AG20443 (cell line): ENCODE data around the gene CTNNA3.

ENCODE experiments used
- DNase-seq: peaks from one replicate; pipeline ENCODE4 v3.0.0; 2012; ENCODE audit warnings: low spot score, mixed read lengths

Gene CTNNA3

DNA sequence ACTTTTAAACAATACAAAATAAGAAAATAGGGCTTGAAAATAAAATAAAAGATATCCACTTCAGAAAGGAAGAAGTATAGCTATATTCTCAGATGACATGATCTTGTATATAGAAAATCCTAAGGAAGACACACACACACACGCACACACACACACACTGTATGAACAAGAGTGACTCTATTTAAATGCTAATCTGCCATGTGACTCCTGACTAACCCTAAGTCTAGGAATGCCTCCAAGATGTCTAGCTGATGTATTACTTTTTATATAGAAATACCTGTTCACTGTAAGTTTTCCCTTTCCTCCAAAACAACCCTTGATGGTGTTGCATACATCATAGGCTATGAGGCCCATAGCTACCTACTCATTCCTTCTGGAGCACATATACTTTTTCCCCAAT is 943.3 kb downstream of the CTNNA3 start:
- no peak for DNase-seq

DNA sequence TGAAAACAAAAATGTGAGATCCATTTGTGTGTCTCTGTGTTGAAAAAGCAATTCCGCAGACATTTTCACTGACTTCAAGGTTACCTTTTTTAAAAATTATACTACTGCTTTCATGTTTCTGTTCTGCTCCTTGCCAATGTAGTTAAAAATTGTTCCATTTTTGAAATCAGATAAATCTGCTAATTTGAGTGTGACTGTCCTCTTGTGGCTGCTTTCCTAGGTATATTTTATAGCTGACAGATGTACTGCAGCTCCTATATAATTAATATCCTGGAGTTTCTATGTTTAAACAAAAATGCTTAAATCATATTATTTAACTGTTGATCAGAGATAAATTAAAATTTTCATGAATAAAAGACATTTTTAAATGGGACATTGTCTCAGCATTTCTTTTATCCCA is 947.8 kb downstream of the CTNNA3 start:
- no peak for DNase-seq

DNA sequence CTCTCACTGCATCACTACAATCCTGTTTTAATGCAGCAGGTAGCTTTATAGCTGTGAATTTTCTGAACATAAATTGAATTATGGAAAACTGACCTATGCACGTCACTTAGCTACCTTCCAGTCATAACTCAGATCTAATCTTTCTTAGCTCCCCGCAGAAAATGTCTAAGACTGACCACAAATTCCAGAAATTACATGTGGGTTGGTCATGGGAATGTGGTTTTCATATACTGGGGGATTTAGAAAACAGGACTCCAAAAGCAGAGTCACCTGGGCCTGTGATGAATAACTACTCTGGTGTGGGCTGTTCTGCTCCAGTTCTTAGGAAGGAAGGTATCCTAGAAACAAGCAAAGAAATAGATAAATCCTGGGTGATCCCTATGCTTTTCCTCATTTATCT is 948.5 kb downstream of the CTNNA3 start:
- DNase-seq, result peak; percentile 7

DNA sequence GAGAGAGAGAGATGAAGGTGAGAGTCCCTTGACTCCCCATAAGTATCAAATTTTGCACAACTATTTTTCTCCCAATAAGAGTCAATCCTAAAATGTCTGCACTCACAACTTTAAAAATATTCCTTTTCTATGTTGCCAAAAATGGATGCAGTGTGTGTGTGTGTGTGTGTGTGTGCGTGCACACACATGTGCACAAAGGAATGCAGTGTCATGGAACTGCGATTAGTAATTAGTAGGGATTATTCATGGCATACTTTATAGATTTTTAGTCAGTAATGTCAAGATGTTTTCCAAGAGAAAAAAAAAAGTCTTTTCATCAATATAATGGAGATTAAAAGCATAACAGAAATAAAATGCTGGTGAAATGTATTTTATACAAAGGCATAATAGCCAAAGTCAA is 949.3 kb downstream of the CTNNA3 start:
- DNase-seq, result no peak

DNA sequence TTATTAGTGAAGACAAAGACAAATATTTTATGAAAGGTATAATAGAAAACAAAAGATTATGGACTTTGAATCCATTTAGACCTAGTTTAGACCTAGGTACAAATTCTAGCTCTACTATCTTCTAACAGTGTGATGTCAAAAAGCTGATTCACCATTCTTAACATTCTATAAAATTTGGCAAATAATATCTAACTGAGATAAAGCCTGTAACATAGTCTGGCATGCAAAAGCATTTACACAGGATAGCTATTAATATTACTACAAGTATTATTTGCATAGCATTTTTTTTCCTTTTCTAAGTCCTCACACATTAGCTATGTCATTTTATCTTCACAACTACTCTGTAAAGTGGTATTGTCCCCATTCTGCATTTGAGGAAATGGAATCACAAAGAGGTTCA is 949.7 kb downstream of the CTNNA3 start:
- DNase-seq, result no peak

DNA sequence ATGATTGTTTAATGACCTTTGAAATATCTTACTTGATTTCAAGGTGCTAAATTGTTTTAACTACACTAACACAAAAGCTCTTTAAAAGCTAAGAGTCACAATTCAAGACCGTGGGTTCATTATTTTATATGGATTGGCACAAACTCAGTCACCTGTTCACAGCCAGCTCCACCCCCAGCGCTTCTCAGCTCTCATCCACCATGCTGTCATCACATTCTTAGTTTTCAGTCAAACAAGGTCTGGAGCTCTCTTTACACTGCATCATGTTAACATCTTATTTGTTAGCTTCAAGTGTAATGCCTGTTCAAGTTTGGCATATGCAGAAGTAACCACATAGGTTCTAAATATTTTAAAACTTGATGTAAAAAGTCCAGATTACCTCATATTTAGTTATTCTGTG is 951.1 kb downstream of the CTNNA3 start:
- DNase-seq, result no peak

DNA sequence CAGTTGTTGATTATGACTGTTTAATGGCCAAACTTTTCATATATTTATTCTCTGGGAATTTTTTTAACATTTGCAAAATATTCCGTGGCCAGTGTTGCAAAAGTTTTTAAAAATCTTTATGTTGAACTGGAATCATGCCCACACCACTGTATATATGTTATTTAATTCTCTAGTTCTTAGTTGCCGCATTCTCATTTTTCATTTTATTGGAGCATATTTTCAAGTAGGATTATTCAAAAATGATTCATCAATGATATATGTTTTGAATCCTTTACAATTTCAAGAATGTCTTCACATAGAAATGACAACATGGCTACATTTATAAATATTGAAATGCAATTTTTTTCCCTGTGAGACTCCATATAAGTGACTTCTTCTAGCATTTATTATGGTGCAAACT is 958.8 kb downstream of the CTNNA3 start:
- no peak for DNase-seq

DNA sequence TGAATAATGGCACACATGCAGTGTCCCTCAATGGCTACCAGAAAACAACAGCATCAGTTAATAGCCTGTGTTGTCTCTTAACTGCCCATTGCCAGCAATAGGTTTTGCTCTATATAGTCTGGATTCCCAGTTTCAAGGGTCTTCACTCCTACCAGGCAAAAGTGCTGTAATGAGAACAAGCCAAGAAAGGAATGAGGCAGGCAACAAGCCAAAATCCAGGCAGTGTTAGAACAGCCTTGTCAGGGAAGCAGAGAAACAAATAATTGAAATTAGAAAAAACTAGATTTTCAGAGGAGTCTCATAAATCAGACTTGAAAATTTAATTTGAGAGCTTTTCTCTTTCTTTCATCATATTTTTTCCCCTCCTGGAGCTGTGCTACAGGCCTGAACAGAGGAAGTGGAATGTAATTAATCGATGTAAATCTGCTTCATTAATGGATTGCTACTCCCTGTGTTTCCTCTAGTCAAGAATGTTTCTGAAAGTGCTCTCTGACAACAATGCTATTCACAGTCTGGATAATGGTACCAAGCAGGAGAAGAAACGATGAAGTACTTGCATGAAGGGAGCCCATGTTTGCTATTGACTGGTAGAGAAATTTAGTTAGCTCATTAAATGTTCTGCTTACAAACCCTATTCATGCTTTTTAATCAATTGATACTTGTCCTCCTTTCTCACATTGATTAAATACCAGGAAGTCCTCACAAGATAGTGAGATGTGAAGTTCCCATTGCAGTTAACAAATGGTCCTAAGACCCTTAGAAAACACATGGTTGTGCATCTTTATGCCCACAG is 972.2 kb downstream of the CTNNA3 start:
- DNase-seq, result no peak

DNA sequence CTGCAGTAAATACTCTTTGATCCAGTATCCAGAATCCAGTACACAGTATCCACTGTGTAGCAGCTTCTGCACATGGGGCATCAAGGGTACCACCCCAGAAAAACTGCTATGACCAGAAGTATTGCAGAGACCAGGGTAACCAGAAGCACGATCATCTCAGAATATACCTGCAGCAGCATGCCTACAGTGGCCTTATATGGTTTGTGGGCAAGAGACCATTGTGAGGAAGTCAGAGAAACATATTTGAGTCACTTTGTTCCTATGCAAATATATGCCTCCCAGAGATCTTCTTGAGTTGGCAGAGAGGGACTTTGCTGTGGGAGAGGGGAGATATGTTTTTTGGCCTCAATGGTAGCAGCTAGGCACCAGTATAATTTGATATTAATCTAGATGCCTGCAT is 976.5 kb downstream of the CTNNA3 start:
- DNase-seq, result no peak

DNA sequence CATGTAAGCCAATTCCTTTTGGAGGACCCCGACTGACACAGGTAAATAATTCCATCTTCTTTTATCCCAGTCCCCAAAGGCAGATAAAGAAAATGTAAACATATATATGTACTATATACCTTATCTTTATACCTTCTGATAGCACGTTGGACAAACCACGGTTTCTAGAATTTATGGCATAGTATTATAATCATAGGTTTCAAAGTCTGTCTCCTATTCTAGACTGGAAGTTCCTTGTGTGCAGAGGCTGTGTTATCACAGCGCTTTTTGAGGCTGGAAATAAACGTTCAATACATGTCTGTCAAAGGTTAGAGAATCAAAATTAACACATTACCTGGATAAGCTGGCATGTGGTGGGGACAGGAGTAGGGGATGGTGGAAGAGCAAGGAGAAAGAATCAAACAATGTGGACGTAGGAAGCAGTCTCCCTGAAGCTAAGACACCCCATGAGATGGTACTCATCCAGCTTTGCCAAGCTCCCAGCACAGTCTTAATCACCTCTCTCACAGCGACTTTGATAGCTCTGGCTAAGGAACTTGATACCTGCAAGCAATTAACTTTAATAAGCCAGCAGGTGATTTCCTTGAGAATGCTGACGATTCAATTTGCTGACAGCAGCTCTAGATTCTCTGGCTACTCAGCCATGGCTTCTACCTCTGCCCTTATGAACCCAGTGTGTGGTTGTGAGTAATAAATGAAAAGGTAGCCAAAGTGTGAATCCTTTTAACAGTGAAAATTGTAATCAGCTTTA is 978.6 kb downstream of the CTNNA3 start:
- no peak for DNase-seq

DNA sequence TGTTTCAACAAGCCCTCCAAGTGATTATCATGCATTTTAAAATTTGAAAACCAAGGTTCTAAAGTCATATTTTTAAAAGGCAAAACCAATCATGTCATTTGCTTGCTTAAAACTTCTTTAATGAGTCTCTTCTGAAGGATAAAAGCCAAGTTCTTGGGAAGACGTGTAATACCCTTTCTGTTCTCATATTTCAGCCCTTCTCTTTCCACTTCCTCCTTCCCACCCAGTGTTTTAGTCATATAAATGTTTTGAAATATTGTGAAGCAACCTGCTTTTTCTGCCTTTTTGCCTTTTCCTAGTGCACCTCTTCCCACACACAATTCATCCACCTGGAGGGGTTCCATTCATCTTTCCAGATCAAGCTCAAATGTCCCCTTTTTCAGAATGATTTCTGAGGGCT is 981.3 kb downstream of the CTNNA3 start:
- no peak for DNase-seq

DNA sequence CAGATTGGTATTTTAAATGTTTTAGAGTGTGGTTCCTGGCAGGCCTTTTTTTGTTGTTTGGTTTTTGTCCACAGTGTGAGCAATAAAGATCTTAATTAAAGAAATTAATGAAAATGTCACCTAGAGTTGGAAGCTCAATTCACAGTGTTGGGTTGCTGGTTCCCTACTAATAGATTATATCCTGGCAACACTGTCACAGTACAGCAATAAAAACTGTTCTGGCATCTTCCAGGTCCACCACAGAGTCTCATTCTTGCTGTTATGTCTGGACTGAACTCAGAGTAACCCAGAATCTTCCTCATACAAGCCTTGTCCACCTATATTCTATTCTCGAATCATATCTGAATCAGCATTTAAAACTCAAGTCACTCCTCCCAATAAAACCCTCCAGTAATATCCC is 982.6 kb downstream of the CTNNA3 start:
- DNase-seq, result no peak

DNA sequence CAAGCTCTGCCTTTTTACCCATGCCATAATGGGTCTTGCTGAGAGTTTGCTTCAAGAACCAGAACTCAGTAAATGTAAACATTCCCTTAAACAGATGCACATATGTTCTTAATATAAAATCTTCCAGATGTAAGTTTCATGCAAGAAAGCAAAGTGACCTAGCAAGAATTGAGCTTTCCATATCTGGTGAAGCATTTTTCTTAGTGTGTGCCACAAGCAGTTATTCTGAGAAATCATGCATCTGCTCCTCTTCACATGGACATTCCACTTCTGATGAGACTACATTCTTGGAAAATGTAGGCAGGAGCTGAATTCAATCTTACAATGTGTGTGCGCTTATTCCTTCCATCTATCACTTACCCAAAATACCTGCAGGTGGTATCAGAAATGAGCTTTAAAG is 997.9 kb downstream of the CTNNA3 start:
- no peak for DNase-seq

DNA sequence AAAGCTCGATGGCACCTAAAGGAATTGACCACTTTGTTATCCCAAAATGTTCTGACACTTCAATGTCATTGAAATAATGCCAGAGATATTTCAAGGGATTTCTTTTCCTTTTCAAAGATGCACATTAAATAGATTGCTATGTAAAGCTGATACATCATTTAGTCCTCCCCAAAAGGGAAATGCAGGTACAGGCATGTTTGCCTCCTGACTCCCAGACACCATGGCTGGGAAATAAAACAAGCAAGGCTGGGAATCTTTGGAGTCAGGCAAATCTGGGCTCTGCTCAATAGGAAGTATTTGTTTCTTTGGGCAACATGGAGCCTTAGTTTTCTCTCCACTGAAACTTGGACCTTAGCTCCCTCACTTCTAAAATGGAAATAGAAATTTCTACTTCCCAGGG is 1000.9 kb downstream of the CTNNA3 start:
- DNase-seq, result no peak

DNA sequence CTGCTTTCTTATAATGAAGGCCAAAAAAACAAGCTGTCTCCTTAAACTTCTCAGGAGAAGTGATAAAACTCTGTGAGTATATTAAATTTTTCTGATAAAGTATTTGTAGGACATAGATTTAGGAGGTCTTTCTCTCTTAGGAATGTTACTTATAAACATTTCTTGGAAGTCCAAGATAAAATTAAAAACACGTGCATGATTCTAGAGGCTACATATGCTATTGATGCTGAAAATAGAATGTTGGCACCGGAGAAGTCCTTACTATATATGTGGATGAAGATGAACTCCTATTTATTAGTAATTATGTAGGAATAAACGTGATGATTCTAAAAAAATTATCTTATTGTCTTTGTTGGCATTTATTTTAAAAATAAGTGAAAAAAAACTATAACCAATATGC is 1011.4 kb downstream of the CTNNA3 start:
- DNase-seq, result no peak

DNA sequence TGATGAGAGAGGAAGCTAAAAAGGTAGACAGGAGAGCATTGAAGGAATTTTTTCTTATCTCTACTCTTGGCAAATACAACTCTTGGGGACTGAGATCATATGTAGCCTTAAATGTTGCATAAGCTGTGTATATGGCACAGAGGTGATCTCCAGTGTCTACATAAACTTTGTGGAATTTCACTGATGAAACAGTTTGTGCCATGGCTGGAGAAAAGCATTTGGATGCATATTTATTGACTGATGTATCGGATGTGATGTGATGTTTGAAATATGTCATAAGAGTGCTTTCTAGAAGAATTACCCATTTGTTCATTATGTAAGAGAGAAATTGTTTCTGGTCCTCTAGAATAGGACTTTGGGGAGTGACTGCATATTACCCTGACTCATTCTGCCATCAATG is 1015.1 kb downstream of the CTNNA3 start:
- DNase-seq, result no peak

DNA sequence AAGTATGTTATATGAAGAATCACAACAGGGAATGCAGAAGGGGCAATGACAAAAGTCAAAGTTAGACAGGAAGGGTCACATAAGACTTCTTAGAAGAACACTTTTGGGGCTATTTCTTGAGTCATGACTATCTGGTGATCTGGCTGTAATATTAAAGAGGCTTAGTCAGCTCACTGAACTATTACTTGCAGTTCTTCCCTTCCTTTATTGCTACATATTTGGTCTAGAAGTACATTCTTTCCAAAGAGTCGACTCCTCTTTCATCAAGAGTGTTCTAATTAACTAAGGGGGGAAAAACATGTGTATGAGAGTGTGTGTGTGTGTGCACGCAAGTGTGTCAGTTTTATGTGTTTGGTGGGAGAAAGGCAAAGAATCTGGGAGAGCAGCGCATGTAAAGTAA is 1017.5 kb downstream of the CTNNA3 start:
- no peak for DNase-seq

DNA sequence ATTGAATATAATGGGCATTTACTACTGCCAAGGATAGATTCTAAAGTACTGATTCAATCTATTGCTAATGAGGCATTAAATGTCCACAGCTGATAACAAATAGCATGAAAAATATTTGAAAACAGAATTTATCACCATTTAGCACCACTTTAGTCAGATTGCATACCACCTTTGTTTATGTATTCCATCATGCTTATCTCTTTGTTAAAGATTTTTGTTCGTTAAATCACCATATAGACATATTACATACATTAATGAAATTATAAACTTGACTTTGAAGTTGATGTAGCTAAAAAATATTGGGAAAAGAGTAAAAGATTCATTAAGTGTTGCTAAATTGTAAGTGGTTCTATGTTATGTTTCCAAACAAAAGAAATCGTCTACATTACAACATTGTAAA is 1022.9 kb downstream of the CTNNA3 start:
- no peak for DNase-seq

DNA sequence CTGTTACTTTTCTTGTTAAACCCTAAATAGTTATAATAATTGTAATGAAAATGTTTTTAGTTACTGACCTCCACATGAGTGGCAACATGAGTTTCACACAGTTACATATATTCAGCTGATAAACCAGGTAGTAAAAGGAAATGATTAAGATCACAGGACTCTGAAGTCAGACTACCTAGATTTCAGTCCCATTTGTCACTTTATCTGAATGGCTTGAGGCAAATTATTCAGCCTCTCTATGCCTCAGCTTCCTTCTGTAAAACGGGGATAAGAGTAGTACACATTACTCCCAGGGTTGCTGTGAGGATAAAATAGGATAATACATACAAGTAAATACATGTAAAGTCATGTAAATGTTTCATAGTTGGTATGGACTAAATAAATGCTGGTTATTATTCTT is 1024.4 kb downstream of the CTNNA3 start:
- DNase-seq, result no peak

DNA sequence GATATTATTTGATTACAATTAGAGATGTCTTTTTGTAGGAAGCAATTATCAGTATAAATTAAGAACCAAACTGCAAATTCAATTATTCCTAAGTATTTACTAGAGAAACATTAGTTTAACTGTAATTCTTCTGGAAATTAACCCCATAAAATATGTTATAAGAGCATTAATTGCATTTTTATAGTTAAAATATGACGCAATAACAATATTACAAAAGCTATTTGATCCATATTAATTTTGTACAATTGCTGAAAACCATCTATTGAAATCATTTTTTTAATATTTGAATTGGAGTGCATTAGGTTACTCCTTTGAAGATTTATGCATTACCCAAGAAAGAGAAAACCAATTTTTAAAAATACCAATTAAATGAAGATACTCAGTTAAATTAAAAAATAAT is 1024.9 kb downstream of the CTNNA3 start:
- no peak for DNase-seq

DNA sequence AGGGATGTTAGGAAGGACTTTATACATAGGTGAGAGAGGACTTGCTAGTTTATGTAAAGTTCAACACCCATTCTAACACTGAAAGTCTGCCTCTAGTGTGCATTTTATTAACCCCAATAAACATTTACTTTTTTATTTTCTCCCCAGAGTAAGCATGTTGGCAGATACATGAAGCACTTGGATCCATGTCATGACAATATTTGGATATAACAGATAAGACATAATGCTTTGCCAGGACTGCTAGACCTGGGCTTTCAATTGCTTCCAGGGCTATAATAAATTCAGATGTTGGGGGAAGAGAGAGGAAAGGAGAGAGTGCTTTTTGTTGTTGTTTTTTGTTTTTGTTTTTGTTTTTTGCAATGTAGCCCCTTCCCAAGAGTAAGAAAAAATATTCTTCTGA is 1039.5 kb downstream of the CTNNA3 start:
- no peak for DNase-seq

DNA sequence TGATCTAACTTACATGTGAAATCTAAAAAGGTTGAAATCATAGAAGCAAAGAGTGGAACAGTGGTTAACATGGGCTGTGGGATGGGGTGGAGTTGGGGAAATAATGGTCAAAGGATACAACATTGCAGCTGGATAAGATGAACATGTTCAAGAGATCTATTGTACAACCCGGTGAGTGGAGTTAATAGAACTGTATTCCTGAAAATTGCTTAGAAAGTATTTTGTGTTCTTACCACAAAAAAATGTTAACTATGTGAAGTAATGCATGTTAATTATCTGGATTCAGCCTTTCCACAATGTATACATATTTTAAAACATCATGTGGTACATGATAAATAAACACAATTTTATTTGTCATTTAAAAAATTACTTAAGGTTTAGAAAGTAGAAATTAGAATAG is 1041.1 kb downstream of the CTNNA3 start:
- DNase-seq, result no peak

DNA sequence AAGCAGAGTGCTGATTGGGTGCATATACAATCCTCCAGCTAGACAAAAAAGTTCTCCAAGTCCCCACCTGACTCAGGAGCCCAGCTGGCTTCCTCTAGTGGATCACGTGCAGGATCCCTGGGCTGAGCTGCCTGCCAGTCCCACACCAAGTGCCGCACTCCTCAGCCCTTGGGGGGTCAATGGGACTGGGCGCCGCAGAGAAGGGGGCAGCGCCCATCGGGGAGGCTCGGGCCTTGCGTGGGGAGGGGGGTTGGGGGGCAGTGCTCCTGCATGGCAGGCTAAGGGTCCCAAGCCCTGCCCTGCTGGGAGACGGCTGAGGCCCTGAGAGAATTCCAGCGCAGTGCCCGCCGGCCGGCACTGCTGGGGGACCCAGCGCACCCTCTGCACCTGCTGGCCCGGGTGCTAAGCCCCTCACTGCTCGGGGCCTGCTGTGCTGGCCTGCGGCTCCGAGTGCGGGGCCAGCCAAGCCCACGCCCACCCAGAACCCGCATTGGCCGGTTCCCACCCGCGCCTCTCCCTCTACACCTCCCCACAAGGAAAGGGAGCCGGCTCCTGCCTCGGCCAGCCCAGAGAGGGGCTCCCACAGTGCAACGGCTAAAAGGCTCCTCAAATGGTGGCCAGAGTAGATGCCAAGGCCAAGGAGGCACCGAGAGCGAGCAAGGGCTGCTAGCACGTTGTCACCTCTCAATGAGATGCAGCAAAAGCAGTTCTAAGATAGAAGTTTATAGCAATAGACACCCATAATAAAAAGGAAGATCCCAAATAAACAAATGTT is 1044.5 kb downstream of the CTNNA3 start:
- DNase-seq, result no peak
